HCT116 (cell line): ENCODE measurements around the gene UTF1.

Experiments used
- CTCF ChIP-seq, 3 experiments: fragments of 200-600 bp in 1 of 3; sonication (generic) in 1 of 3; IDR thresholded peaks in 2 of 3; conservative IDR thresholded peaks in 1 of 3; 2 replicates each; pipeline ENCODE4 v1.5.1; 2012 to 2017; ENCODE audit warnings: low read depth in 2 of 3, low read length in 2 of 3, antibody characterized with exemption in 1 of 3, borderline replicate concordance in 1 of 3, control low read depth in 1 of 3, mild to moderate bottlenecking in 1 of 3, mixed read lengths in 1 of 3, mixed run types in 1 of 3, moderate library complexity in 1 of 3; ENCODE audit not compliant: insufficient read depth in 1 of 3
- EZH2 ChIP-seq: fragments of 200-600 bp; sonication (generic); IDR thresholded peaks from 2 replicates; pipeline ENCODE4 v1.6.1; 2017; ENCODE audit warnings: antibody characterized with exemption, mixed run types
- JUND ChIP-seq: IDR thresholded peaks from 2 replicates; pipeline ENCODE4 v1.6.1; 2012
- MAX ChIP-seq: IDR thresholded peaks from 2 replicates; pipeline ENCODE4 v1.6.1; 2012
- POLR2A ChIP-seq: IDR thresholded peaks from 2 replicates; pipeline ENCODE4 v1.7.0; 2011; ENCODE audit warnings: borderline replicate concordance; ENCODE audit not compliant: insufficient read depth, insufficient read length; ENCODE audit errors: extremely low read depth
- POLR2AphosphoS5 ChIP-seq: IDR thresholded peaks from 2 replicates; pipeline ENCODE4 v1.6.1; 2011; ENCODE audit warnings: mild to moderate bottlenecking, low read depth, low read length, moderate library complexity
- RAD21 ChIP-seq: IDR thresholded peaks from 2 replicates; pipeline ENCODE4 v1.6.1; 2012; ENCODE audit warnings: low read depth, mild to moderate bottlenecking
- REST ChIP-seq: IDR thresholded peaks from 2 replicates; pipeline ENCODE4 v1.6.1; 2012; ENCODE audit warnings: low read depth
- SIN3A ChIP-seq: IDR thresholded peaks from 2 replicates; pipeline ENCODE4 v1.6.1; 2012; ENCODE audit warnings: low read depth
- YY1 ChIP-seq: IDR thresholded peaks from 2 replicates; pipeline ENCODE4 v1.6.1; 2011; ENCODE audit warnings: low read length, low read depth, moderate library complexity, mild to moderate bottlenecking; ENCODE audit not compliant: insufficient replicate concordance; ENCODE audit errors: extremely low read depth
- ZNF274 ChIP-seq: fragments of 200-500 bp; sonication (Bioruptor generic); IDR thresholded peaks from 2 replicates; pipeline ENCODE4 v1.6.1; 2014; ENCODE audit warnings: mild to moderate bottlenecking, low read depth, low read length, inconsistent platforms

- TF ChIP-seq RAD21, result no peak
- no peak for TF ChIP-seq EZH2
- no peak for TF ChIP-seq ZNF274
- no peak for TF ChIP-seq POLR2A
- no peak for TF ChIP-seq SIN3A
- TF ChIP-seq POLR2AphosphoS5, result no peak
- TF ChIP-seq CTCF (IDR thresholded peaks at IDR 0.05 in 2 of 3, conservative IDR thresholded peaks at IDR 0.05 in 1 of 3; ENCODE audit: borderline replicate concordance in 1 of 3, insufficient read depth in 1 of 3, low read depth in 2 of 3, low read length in 2 of 3), result no peak
- no peak for TF ChIP-seq REST
- TF ChIP-seq JUND, result no peak
- no peak for TF ChIP-seq YY1
- no peak for TF ChIP-seq MAX
Observed at GRCh38 chr10:133191651-133192050, 38.4 kb upstream of the UTF1 start.
